ENCODE results near the gene PRSS12.
"Not testable (repeated sequence)": the region's sequence is repeated elsewhere in the genome, so short reads cannot be mapped to it uniquely, and the experiment has no call there.

The PRSS12 gene

DNA sequence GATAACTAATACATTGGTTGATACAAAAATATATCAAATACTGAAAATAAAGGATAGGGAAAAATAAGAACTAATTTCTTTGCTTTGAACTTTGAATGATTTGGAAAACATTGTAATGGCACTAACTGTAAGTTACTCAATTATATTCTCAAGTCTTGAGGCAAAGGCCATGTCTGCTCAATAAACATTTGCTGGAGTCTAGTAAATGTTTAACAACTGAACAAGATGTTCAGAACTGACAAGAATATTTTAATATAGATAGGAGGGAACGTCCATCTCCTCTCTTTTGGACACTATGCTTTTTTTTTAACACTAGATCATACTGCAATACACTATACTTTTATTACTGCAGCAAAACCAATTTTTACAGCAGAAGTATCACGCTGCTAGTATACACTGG is 76.2 kb downstream of the PRSS12 start:
- no peak for DNase-seq (ENCODE audit: low spot score)

DNA sequence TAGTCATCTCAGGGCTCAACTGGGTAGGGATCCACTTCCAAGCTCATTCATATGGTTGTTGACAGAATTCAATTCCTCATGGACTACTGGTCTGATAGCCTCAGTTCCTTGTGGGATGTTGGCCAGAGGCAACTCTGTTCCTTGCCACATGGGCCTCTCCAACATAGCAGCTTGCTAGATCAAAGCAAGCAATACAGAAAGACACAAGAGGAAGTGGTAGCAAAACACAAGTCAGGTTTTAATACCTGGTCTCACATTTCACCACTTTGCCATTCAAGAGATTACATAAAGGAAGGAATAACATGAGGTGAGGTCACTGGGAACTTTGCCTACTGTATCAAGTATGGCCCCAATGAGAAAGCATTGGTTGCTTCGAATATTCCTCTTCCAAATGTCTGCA is 79.2 kb downstream of the PRSS12 start:
- DNase-seq (ENCODE audit: low spot score), result no peak

DNA sequence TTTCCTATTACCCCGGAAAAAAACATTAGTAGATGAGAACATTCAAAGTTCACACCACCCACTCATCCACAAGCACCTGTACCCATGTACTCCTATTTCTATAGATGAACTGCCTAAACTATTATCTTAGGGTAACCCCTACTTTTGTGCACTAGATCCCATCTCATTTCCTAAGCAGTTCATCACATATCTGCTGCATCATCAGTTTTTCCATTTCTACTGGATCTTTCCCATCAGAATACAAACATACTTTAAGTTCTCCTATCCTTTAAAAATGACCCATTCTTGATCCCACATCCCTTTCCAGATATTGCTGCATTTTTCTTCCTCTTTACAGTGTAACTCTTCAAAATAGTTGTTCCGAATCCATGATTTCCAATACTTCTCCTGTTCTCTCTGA is 81.0 kb downstream of the PRSS12 start:
- DNase-seq (ENCODE audit: low spot score), result no peak

DNA sequence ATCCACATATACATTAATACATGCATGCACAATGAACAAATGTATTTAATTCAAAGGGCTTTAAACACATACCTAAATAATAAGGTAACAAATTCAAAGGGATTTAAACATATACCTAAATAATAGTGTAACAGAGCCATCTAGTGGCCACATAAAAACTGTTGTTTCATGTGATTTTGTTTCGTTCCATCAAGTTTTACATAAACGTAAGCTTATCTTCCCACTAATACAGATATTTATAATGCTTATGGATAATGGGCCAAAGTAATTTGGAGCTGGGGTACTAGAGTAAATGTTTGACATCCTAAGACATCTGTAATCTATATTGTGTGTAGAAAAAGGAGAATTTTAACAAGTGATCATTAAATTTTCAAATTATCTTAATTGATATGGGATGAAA is 82.3 kb downstream of the PRSS12 start:
- peak; percentile 70 for DNase-seq (ENCODE audit: low spot score)

DNA sequence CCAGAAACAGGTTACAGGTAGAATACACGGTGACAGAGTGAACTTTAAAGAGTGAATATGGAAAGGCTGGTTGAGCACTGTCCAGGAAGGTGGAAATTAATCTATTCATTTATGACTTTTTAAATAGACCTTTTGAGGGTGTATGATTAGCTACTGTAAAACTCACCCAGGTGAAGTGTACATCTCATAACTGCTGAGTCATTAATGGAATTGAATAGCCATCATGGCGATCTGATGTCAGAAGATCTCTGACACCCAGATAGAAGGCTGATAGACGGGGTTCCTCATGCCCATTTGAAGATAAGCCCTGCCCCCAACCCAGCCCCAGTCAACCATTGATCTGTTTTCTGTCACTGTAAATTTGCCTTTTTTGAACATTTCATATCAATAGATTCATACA is 84.0 kb downstream of the PRSS12 start:
- no peak for DNase-seq (ENCODE audit: low spot score)

DNA sequence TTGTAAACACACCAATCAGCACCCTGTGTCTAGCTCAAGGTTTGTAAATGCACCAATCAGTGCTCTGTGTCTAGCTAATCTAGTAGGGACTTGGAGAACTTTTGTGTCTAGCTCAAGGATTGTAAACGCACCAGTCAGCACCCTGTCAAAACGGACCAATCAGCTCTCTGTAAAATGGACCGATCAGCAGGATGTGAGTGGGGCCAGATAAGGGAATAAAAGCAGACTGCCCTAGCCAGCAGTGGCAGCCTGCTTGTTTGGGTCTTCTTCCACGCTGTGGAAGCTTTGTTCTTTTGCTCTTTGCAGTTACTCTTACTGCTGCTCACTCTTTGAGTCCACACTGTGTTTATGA is 86.7 kb downstream of the PRSS12 start:
- DNase-seq (ENCODE audit: low spot score), result not testable (repeated sequence)

DNA sequence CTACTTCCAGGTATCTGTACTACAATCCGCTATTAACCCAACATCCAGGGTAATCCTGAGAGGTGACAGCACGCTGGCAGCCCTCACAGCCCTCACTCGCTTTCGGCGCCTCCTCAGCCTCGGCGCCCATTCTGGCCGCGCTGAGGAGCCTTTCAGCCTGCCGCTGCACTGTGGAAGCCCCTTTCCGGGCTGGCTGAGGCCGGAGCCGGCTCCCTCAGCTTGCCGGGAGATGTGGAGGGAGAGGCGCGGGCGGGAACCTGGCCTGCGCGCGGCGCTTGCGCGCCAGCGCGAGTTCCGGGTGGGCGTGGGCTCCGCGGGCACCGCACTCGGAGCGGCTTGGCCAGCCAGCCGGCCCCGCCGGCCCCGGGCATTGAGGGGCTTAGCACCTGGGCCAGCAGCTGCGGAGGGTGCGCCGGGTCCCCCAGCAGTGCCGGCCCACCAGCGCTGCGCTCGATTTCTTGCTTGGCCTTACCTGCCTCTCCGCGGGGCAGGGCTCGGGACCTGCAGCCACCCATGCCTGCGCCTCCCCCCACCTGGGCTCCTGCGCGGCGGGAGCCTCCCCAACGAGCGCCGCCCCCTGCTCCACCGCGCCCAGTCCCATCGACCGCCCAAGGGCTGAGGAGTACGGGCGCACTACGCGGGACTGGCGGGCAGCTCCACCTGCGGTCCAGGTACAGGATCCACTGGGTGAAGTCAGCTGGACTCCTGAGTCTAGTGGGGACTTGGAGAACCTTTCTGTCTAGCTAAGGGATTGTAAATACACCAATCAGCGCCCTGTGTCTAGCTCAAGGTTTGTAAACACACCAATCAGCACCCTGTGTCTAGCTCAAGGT is 87.3 kb downstream of the PRSS12 start:
- DNase-seq (ENCODE audit: low spot score), result no peak

DNA sequence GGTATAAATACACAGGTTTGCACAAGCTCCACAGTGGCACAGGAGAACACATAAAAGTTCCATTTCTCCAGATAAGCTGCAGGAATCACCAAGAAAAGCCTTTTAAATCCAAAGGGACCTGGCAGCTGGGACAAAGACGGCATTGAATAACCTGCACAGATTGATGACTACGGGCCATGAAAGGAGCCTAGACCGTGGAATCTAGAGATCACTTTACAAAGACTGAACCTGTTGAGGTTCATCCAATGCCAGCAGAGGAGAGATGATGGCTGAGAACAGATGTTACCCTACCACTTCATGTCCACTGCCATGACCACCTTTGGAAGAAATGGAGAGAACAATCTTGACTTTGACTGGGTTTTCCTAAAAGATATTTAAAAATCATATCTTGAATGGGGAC is 88.7 kb downstream of the PRSS12 start:
- no peak for DNase-seq (ENCODE audit: low spot score)

DNA sequence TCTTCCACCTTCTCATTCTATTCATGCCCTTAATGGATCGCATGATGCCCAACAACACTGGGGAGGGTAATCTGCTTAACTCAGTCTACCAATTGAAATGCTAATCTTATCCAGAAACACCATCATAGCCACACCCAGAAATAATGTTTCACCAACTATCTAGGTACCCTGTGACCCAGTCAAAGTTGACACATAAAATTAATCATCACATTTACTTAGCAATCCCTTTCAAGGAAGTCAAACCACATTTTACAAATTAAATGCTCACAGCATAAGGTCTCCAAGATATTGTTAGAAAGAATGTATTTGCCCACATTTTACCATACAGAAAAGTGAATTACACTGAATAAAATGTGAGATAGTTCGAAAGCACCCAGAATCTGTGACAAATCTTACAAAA is 92.5 kb downstream of the PRSS12 start:
- DNase-seq (ENCODE audit: low spot score), result no peak

DNA sequence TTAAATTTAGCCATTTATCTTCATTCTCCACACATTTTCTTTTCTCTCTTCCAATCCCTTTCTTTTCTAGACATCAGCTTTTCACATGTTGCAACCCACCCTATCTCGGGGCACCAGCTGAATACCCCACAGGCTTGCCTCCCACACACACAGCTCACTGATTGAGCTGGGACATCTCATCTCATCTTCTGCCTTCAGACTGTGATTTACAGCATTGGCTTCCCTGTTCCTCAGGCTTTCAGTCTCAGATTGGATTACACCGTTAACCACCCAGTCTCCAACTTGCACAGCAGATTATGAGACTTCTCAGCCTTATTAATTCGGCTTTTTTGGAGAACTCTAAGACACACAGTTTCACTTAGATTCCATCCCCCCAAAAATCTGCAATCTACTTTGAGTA is 93.7 kb downstream of the PRSS12 start:
- no peak for DNase-seq (ENCODE audit: low spot score)

DNA sequence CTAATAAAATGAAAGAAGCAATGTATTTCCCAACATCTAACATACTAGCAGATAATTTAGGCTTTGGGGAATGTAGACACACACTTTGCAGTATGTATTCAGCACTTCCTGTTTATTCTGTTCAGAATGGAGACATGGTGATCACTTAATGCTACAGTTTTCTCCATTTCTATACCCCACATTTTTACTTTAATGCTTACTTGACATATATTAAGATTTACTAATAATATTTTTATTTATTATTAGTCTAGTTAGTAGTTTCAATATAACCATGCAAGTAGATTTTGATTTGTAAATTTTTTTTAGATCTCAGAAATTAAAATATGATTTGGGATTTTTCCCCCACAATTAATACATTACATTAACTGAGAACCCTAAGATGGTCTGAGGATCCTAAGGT is 98.4 kb downstream of the PRSS12 start:
- DNase-seq (ENCODE audit: low spot score), result no peak

DNA sequence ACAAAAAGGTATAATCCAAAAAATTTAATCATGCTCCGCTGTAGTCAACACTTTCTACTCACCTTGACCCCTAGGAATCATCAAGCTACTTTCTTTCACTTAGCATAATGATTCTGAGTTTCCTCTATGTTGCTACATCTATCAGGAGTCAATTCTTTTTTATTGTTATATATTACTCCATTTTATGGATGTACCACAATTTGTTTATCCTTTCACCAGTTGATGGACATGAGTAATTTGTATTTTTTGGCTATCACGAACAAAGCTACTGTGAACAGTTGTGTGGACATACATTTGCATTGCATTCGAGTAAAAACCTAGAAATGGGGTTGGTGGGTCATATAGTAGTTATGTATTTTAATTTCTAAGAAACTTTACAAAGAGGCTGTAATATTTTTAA is 102.9 kb downstream of the PRSS12 start:
- no peak for DNase-seq (ENCODE audit: low spot score)

DNA sequence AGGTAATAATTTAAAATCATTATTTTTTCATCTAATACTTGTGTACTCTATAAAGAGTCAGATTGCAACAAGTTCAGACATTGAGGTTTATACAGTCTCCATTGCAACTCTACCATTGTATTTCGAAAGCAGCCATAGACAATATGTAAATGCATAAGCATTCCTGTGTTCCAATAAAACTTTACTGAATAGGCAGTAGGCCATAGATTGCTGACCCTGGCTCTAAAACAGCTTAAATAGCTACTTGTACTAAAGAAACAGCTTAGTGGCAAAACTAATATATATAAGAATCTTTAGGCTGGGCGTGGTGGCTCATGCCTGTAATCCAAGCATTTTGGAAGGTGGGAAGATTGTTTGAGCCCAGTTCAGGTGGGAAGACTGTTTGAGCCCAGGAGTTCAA is 115.3 kb downstream of the PRSS12 start:
- no peak for DNase-seq (ENCODE audit: low spot score)

DNA sequence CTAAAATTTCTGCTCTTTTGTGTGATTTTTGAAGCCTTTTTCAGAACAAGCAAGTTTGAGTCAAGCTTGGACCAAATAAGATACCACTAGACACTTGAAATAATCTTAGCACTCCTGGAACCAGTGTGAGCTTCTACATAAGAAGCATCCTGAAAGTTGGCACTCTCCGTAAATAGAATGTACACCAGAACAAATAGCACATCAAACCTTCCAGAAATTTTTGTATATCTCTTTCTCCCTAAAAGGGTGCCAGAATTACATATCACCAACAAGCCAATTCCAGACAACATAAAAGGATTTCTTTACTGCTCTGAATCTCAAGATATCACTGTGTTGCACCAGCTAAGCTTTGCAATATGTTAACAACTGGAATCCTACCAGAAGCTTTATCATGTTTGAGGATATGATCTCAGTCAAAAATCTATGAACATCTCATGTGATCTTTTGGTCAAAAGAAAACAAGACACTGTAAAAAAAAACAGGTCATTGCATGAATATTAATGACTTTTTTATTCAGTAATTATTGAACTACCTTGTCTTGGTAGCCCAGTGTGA is 117.2 kb downstream of the PRSS12 start:
- DNase-seq (ENCODE audit: low spot score), result no peak
